Measurements from ENCODE around the gene KLF16.
A peak's percentile ranks its signal among the peaks of the same experiment; 100 is the strongest.

Gene KLF16

GRCh38 chr19:1855040-1855827 lies 8.1 kb downstream of the KLF16 start:
- peak overlapping the region; percentile 49 for H3K4me3 ChIP-seq (ENCODE audit: low read depth, low read length)
- TF ChIP-seq, protein P1, sequence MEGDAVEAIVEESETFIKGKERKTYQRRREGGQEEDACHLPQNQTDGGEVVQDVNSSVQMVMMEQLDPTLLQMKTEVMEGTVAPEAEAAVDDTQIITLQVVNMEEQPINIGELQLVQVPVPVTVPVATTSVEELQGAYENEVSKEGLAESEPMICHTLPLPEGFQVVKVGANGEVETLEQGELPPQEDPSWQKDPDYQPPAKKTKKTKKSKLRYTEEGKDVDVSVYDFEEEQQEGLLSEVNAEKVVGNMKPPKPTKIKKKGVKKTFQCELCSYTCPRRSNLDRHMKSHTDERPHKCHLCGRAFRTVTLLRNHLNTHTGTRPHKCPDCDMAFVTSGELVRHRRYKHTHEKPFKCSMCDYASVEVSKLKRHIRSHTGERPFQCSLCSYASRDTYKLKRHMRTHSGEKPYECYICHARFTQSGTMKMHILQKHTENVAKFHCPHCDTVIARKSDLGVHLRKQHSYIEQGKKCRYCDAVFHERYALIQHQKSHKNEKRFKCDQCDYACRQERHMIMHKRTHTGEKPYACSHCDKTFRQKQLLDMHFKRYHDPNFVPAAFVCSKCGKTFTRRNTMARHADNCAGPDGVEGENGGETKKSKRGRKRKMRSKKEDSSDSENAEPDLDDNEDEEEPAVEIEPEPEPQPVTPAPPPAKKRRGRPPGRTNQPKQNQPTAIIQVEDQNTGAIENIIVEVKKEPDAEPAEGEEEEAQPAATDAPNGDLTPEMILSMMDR (IDR thresholded peaks at IDR 0.05; ENCODE audit: borderline replicate concordance, insufficient read depth, low read depth, low read length) = peak; percentile 7; the same call in 1 of the 2 replicates

- TF ChIP-seq, protein P1 (IDR thresholded peaks at IDR 0.05; ENCODE audit: borderline replicate concordance, insufficient read depth, low read depth, low read length) = no peak
- H3K4me3 ChIP-seq (ENCODE audit: low read depth, low read length) = no peak overlapping the region
These were observed 8.8 kb downstream of the KLF16 start for GRCh38 chr19:1854542-1855039.

DNA sequence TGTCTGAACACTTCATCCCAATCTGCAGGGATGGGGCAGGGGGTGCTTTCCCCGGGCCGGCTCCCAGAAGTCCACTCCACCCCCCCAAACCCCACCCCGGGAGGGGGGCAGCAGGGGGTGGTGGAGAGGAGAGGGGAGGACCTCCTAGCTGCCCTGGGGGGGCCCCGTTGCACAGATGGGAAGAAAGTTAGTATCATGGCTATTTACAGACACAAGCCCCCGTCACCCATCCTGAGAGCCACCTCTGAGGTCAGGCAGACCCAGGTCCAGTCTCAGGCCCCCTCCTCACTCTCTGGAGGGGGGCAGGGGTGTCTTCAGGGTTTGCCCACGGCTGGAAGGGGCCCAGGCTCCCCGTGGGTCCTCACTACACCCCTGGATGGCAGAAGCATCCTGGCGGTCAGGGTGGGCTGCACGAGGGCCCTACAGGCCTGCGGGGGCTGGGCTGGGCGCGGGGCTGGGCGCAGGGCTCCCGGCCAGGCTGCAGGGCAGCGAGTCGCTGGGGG lies 9.3 kb downstream of the KLF16 start:
- TF ChIP-seq, protein P1 (IDR thresholded peaks at IDR 0.05; ENCODE audit: borderline replicate concordance, insufficient read depth, low read depth, low read length) = no peak
- H3K4me3 ChIP-seq (ENCODE audit: low read depth, low read length) = no peak overlapping the region

DNA sequence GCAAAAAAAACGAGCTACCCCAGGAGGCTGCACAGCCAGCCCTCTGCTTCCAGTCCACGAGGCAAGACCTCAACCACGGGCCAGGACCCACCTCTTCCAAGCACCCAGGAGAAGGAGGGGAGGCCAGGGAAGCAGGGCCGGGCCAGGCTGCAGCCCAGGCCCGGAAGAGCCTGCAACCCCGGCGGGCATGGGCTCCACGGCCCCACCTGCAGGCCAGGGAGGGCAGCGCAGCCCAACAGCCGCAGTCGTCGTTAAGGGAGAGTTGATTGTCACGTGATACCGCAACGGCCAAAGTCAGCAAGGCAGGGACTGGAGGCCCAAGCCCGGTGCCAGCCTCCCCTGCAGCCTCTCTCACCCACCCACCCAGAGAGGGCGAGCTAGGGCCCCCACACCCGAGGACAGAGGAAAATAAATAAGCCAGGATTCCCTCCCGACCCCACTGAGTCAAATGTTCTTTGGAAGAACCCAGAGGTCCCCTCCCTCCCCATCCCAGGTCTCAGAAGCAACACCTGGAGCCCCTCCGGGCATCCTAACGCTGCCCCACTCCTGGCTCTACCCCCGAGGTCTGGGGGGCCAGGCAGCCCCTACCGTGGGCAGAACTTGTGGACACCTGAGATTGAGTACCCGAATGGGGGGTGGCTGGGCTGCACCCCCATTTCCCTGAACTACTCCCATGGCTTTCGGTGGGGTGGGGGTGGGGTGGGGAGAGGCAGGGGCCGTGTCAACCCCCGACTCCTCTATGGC lies 9.9 kb downstream of the KLF16 start:
- H3K4me3 ChIP-seq (ENCODE audit: low read depth, low read length) = no peak overlapping the region
- TF ChIP-seq, protein P1 (IDR thresholded peaks at IDR 0.05; ENCODE audit: borderline replicate concordance, insufficient read depth, low read depth, low read length) = peak; percentile 96

- TF ChIP-seq, protein P1 (IDR thresholded peaks at IDR 0.05; ENCODE audit: borderline replicate concordance, insufficient read depth, low read depth, low read length) = no peak
- no peak overlapping the region for H3K4me3 ChIP-seq (ENCODE audit: low read depth, low read length)
These were observed 10.7 kb downstream of the KLF16 start for GRCh38 chr19:1852581-1853128.

DNA sequence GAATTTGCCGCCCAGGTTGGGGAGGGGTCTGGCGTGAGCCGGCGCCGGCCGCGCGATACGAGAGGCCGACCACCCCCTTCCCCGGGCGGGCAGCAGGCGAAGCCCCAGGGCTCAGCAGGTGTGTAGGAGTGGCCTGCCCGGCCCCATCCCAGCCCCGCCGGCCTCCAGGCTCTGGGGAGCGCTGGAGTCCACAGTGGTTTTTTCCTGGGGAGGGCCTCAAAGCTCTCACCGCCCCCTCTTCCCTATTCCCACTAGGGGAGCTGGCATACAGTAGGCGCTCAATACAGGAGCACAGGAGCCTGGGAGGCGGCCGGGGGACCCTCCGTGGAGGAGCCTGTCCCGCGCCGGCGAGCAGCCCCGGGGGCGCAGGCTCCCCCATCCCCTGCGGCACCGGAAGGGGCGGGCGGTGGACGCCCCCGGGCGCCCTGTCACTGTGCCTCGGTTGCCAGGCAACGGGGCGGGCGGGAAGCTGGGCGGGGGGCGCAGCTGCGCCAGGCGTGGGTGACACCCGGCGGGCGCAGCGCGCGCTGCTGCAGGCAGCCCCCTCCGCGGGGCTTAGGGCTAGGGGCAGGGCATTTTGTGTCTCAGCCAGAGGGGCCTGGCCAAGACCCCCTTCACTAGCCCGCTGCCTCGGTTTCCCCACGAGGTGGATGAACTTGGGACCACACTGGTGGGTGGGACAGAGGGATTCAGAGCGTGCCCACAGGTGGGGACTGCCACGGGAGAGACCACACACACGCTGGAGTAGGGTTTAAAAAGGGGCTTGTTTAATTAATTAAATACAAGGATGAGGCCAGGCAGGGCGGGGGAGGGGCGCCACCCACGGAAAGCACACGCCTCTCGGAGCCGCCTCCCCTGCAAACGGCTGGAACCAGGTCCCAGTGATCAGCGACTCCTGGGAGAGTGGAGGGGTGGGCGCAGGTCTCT lies 11.5 kb downstream of the KLF16 start:
- TF ChIP-seq, protein P1 (IDR thresholded peaks at IDR 0.05; ENCODE audit: borderline replicate concordance, insufficient read depth, low read depth, low read length) = no peak
- no peak overlapping the region for H3K4me3 ChIP-seq (ENCODE audit: low read depth, low read length)

Data from GM12875 (cell line).